HuH-7 (cell line): ENCODE measurements around the gene ANKRD9.
A peak's percentile ranks its signal among the peaks of the same experiment; 100 is the strongest.
"Not testable (repeated sequence)": the region's sequence is repeated elsewhere in the genome, so short reads cannot be mapped to it uniquely, and the experiment has no call there.

Experiments
- DNase-seq: peaks from one replicate; pipeline ENCODE4 v3.0.0; 2011; ENCODE audit warnings: low spot score

The ANKRD9 gene

GRCh38 chr14:102538602-102539543 lies 29.3 kb upstream of the ANKRD9 start:
- DNase-seq: no peak

DNA sequence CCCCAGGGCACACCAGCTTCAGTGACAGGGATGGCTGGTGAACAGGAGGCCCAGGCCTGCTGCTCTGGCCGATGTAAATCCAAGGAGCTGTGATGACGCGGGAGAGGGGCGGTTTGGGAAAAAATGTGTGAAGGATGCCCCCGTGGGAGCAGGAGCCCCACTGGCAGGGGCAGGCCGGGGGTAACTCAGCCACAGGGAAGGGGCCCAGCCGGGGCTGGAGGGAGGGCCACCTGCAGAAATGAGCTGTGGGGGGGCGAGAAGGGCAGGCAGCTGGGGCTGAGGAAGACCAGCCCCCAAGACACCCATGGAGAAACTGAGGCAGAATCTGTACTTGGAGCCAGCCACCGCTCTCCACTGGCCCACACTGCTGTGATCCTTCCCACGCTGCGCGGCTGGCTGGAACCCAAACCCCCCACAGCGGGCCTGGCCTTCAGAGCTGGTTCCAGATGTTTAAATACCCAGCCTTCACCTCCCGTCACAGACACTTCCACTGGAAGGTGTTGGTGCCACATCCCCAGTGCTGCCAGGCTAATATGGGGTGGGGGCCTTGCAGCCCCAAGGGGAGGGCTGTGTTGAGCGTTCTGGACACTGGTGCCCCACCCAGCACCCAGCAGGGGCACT lies 28.5 kb upstream of the ANKRD9 start:
- no peak for DNase-seq

DNA sequence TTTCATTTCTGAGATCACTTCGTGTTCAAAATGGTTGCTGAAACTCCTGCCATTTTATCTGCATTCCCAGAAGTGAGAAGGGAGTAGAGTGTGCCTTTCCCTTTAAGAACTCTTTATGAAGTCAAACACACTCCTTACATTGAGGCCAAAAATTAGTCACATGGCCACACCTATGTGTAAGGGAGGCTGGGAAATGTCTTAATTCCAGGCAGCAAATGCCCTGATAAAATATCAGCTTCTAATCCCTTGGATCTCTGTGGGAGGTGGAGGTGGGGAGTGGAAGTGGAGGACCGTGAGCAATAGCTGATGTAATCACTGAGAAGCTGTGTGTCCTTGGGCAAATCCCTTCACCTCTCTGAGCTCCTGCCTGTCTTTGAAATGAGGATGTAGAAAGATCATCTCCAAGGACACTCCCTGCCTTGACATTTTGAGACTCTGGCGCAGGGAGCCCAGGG lies 22.7 kb upstream of the ANKRD9 start:
- no peak for DNase-seq

GRCh38 chr14:102530828-102531478 lies 21.4 kb upstream of the ANKRD9 start:
- DNase-seq: no peak

DNA sequence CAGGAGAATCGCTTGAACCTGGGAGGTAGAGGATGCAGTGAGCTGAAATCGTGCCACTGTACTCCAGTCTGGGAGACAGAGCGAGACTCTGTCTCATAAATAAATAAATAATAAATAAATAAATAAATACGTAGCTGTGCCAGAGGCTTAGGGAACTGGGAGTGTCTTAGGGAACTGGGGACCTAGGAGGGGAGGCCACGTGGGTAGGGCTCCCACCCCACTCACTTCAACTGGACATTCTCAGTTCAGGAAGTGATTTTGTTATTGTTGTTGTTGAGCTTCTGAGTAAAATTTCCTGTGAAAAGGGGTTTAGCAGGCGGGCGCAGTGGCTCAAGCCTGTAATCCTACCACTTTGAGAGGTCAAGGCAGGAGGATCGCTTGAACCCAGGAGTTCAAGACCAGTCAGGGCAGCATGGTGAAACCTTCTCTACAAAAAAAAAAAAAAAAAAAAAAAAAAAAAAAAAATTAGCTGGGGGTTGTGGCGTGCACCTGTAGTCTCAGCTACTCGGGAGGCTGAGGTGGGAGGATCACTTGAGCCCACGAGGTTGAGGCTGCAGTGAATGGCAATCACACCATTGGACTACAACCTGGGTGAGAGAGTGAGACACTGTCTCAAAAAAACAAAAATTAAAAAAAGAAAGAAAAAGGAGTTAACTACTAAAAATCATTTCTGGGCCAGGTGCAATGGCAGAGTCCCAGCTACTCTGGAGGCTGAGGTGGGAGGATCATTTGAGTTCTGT lies 19.0 kb upstream of the ANKRD9 start:
- no peak for DNase-seq

DNA sequence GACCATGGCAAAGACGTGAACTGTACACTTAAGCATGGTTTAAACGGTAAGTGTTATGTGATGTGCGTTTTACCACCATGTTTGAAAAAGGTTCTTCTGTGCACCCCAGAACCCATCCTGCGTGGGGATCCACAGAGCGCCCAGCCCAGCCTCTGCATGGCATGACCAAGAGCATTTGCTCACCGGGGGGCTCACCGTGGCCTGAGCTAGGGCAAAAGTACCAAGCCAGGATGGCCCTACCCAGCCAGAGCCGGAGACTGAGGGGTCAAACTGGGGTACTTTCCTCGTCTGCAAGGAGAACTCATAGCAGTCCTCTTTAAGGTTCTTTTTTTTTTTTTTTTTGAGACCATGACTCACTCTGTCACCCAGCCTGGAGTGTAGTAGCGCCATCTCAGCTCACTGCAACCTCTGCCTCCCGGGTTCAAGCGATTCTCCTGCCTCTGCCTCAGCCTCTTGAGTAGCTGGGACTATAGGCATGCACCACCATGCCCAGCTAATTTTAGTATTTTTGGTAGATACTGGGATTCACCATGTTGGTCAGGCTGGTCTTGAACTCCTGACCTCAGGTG lies 16.4 kb upstream of the ANKRD9 start:
- DNase-seq: no peak

- no peak for DNase-seq
Observed at GRCh38 chr14:102525219-102525928, 15.8 kb upstream of the ANKRD9 start.

GRCh38 chr14:102524451-102525218 lies 15.1 kb upstream of the ANKRD9 start:
- peak; percentile 99 for DNase-seq

GRCh38 chr14:102523569-102524450 lies 14.2 kb upstream of the ANKRD9 start:
- DNase-seq: no peak

- no peak for DNase-seq
Observed at GRCh38 chr14:102523200-102523568, 13.6 kb upstream of the ANKRD9 start.

DNA sequence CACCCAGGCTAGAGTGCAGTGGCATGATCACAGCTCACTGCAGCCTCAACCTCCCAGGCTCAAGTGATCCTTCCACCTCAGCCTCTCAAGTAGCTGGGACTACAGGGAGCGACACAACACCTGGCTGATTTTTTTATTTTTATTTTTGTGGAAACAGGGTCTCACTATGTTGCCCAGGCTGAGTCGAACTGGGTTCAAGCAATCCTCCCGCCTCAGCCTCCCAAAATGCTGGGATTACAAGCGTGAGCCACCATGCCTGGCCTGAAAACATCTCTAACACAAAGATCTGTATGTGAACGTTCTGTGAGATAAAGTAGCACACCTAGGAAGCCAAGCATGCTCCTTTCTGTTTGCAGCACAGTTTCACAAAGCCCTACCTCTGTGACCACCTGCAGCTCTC lies 10.1 kb upstream of the ANKRD9 start:
- not testable (repeated sequence) for DNase-seq

DNA sequence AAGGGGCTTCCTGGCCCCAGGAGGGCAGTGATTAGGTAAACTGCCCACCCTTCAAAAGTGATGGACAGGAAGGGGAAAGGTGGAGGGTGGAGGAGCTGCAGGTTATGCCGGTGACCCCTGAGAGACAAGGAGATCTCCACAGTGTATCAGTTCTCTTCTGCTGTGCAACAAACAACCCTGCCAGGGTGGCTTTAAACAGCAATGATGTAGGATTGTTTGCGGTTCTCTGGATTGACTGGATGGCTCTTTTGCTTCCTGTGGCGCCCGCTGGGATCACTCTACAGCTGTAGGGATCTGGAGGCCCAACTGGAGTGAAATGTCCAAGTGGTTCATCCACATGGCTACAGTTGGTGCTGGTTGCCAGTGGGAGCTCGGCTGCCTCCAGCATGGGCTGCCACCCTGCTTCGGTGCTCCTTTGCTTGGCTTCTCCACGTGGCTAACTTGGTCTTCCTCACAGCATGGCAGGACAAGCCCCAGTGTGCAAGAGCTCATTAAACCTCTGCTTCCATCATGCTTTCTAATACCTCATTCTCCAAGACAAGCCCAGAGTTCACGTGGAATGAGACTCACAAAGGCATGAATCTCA lies 8.6 kb upstream of the ANKRD9 start:
- DNase-seq: no peak

DNA sequence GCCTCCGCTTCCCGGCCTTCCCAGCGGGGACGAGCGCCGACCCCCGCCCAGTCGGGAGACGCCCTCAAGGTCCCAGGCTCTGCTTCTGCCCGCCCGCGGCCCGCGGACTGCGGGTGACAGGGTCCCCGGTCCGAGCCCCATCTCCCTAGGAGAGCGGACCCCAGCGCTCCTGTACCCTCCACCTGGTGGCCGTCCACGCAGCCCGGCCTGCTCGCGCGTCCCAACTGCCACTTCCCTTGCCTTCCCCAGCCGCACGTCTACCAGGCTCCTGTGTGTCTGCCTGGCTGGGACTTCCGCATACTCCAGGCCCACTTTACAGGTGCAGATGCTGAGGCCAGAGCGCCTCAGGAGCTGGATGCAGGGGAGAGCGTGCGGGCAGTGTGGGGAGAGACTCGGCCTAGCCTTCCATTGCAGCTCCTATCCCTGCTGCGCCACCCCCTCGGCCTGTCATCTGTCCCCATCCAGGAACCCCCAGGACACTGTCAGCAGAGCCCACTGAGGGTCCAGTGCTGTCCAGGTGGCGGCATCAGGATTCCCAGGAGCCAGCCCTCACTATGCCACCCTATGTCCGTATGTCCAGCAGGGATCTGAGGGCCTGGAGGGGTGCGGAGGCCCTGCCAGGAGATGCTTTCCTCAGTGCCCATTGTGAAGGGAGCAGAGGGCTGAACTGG lies 8.0 kb upstream of the ANKRD9 start:
- peak; percentile 59 for DNase-seq

- peak; percentile 82 for DNase-seq
Observed at GRCh38 chr14:102516531-102517391, 7.2 kb upstream of the ANKRD9 start.

GRCh38 chr14:102514987-102515733 lies 5.6 kb upstream of the ANKRD9 start:
- no peak for DNase-seq

- no peak for DNase-seq
Observed at GRCh38 chr14:102513899-102514772, 4.6 kb upstream of the ANKRD9 start.
